Hepatocyte (in vitro differentiated cells): ENCODE data around the gene MEF2B.

Experiments
- CTCF ChIP-seq: fragments of 200-600 bp; sonication (generic); IDR thresholded peaks from 2 replicates; pipeline ENCODE4 v1.5.1; 2016; ENCODE audit warnings: antibody characterized with exemption, mild to moderate bottlenecking; ENCODE audit not compliant: poor library complexity
- EZH2 ChIP-seq: fragments of 200-600 bp; sonication (generic); IDR thresholded peaks from 2 replicates; pipeline ENCODE4 v1.6.1; 2016; ENCODE audit warnings: antibody characterized with exemption, mild to moderate bottlenecking, borderline replicate concordance
- EZH2phosphoT487 ChIP-seq: fragments of 200-600 bp; sonication (generic); IDR thresholded peaks from one replicate; pipeline ENCODE4 v1.6.1; 2018; ENCODE audit warnings: antibody characterized with exemption, mild to moderate bottlenecking, low read depth, moderate library complexity; ENCODE audit not compliant: unreplicated experiment, severe bottlenecking

GRCh38 chr19:19140476-19140875 lies 29.6 kb downstream of the MEF2B start:
- TF ChIP-seq CTCF (no peak), EZH2phosphoT487 (no peak), EZH2 (no peak)
